ENCODE results near the gene NAPSA.
"Not testable (repeated sequence)": the region's sequence is repeated elsewhere in the genome, so short reads cannot be mapped to it uniquely, and the experiment has no call there.

Gene NAPSA

GRCh38 chr19:50359328-50359818 is 6.1 kb downstream of the NAPSA start:
- ChIA-PET CTCF (interaction anchor here (0.6 kb wide), 1 partner anchor 90 kb away, joined by 3 read pairs; no protein-coding TSS in a partner anchor), POLR2A (no interaction called here)
- no peak for TF ChIP-seq NFRKB (IDR thresholded peaks at IDR 0.05)
- DNase-seq (ENCODE audit: extremely low spot score), result no peak

- no peak for DNase-seq (ENCODE audit: extremely low spot score)
- CTCF ChIA-PET, result no interaction called here
- POLR2A ChIA-PET, result no interaction called here
- no peak for TF ChIP-seq ELF4 (IDR thresholded peaks at IDR 0.05)
Measured at GRCh38 chr19:50358483-50359327, 6.7 kb downstream of the NAPSA start.

GRCh38 chr19:50357178-50358100 is 8.0 kb downstream of the NAPSA start:
- peak; percentile 70 for TF ChIP-seq ARNT (IDR thresholded peaks at IDR 0.05)
- TF ChIP-seq HDGF (IDR thresholded peaks at IDR 0.05; ENCODE audit: borderline replicate concordance), result no peak
- ChIA-PET CTCF (interaction anchor here (0.6 to 1.0 kb wide), 8 partner anchors 11 to 109 kb away, joined by 3 to 6 read pairs (median 4); partner anchors contain the start of gene KCNC3), POLR2A (interaction anchor here (0.7 to 1.4 kb wide), 6 partner anchors 11 to 200 kb away, joined by 3 to 5 read pairs (median 3); partner anchors contain the start of genes JOSD2 and KCNC3)
- DNase-seq (ENCODE audit: extremely low spot score), result peak; percentile 42

- ChIA-PET POLR2A (interaction anchor here (0.7 to 1.4 kb wide), 6 partner anchors 10 to 200 kb away, joined by 3 to 5 read pairs (median 3); partner anchors contain the start of genes JOSD2 and KCNC3), CTCF (interaction anchor here (0.6 to 1.0 kb wide), 7 partner anchors 13 to 109 kb away, joined by 3 to 6 read pairs (median 4); partner anchors contain the start of gene KCNC3)
- no peak for TF ChIP-seq NFRKB (IDR thresholded peaks at IDR 0.05)
- DNase-seq (ENCODE audit: extremely low spot score), result no peak
Measured at GRCh38 chr19:50356691-50357177, 8.7 kb downstream of the NAPSA start.

- POLR2A ChIA-PET, result not testable (repeated sequence)
Measured at GRCh38 chr19:50353487-50353880, 12.0 kb downstream of the NAPSA start.

GRCh38 chr19:50352242-50352641 is 13.2 kb downstream of the NAPSA start:
- no peak for DNase-seq (ENCODE audit: extremely low spot score)
- POLR2A ChIA-PET, result interaction anchor here (1.0 to 2.4 kb wide), 2 partner anchors 19 to 32 kb away, joined by 3 to 7 read pairs; partner anchors contain the start of gene POLD1
- no peak for TF ChIP-seq ELF4 (IDR thresholded peaks at IDR 0.05)
- TF ChIP-seq LEF1 (IDR thresholded peaks at IDR 0.05; ENCODE audit: borderline replicate concordance), result no peak
- no peak for TF ChIP-seq CTBP1 (IDR thresholded peaks at IDR 0.05; ENCODE audit: borderline replicate concordance)
- TF ChIP-seq L3MBTL2 (conservative IDR thresholded peaks at IDR 0.05), result no peak
- CTCF ChIA-PET, result no interaction called here

More at GRCh38 chr19:50353487-50353880, 12.0 kb downstream of the NAPSA start:
- CTCF ChIA-PET; DNase-seq (ENCODE audit: extremely low spot score): not testable (repeated sequence)

- DNase-seq (ENCODE audit: extremely low spot score), result no peak
- POLR2A ChIA-PET, result interaction anchor here (0.6 kb wide), 1 partner anchor 386 kb away, joined by 3 read pairs; no protein-coding TSS in a partner anchor
- CTCF ChIA-PET, result no interaction called here
- no peak for TF ChIP-seq SUZ12 (IDR thresholded peaks at IDR 0.05)
- TF ChIP-seq NFRKB (IDR thresholded peaks at IDR 0.05), result no peak
- TF ChIP-seq L3MBTL2 (conservative IDR thresholded peaks at IDR 0.05), result no peak
Measured at GRCh38 chr19:50349277-50350057, 16.0 kb downstream of the NAPSA start.

GRCh38 chr19:50347089-50347581 is 18.3 kb downstream of the NAPSA start:
- DNase-seq (ENCODE audit: extremely low spot score); CTCF ChIA-PET: not testable (repeated sequence)
- POLR2A ChIA-PET, result interaction anchor here (1.0 kb wide), 1 partner anchor 10 kb away, joined by 3 read pairs; no protein-coding TSS in a partner anchor

GRCh38 chr19:50344661-50345318 is 20.6 kb downstream of the NAPSA start:
- no peak for TF ChIP-seq ELF4 (IDR thresholded peaks at IDR 0.05)
- TF ChIP-seq ZNF384 (IDR thresholded peaks at IDR 0.05), result no peak
- TF ChIP-seq TARDBP (IDR thresholded peaks at IDR 0.05), result no peak
- TF ChIP-seq LEF1 (IDR thresholded peaks at IDR 0.05; ENCODE audit: borderline replicate concordance), result no peak
- TF ChIP-seq NFRKB (IDR thresholded peaks at IDR 0.05), result no peak
- no peak for TF ChIP-seq FOXA1 (IDR thresholded peaks at IDR 0.05)
- no peak for TF ChIP-seq PKNOX1 (IDR thresholded peaks at IDR 0.05)
- no peak for TF ChIP-seq FOXM1 (IDR thresholded peaks at IDR 0.05; ENCODE audit: borderline replicate concordance)
- no peak for TF ChIP-seq HDGF (IDR thresholded peaks at IDR 0.05; ENCODE audit: borderline replicate concordance)
- no peak for TF ChIP-seq L3MBTL2 (conservative IDR thresholded peaks at IDR 0.05)
- TF ChIP-seq ARNT (IDR thresholded peaks at IDR 0.05), result no peak
- TF ChIP-seq BHLHE40 (IDR thresholded peaks at IDR 0.05; ENCODE audit: borderline replicate concordance), result no peak
- TF ChIP-seq FOXK2 (IDR thresholded peaks at IDR 0.05), result no peak
- ChIA-PET CTCF (interaction anchor here (1.3 kb wide), 1 partner anchor 13 kb away, joined by 3 read pairs; no protein-coding TSS in a partner anchor), POLR2A (no interaction called here)
- no peak for DNase-seq (ENCODE audit: extremely low spot score)

Measured in HEK293T (cell line).